Raji (cell line): ENCODE measurements around the gene VSIG10.

Experiments
- POLR2A ChIP-seq: IDR thresholded peaks from 2 replicates; pipeline ENCODE4 v1.6.1; 2011; ENCODE audit warnings: low read depth, low read length, control low read depth; ENCODE audit not compliant: insufficient read depth

VSIG10 gene

DNA sequence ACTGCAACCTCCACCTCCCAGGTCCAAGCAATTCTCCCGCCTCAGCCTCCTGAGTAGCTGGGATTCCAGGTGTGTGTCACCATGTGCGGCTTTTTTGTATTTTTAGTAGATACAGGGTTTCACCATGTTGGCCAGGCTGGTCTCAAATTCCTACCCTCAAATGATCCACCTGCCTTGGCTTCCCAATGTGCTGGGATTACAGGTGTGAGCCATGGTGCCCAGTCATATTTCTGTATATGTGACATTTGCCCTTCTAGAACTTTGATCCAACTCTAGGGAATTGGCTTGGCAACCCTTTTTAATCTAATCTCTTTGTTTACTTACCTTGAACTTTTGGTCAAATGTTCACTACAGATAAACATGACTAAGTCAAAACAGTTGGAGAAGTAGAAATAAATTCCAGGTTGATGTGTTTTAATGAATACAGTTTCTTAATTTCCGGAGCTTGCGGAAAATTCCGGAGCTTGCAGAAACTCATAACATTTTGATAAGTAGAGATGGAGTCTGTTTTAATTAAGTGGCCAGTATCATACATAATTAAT, 20.6 kb upstream of the VSIG10 start:
- TF ChIP-seq POLR2A, result no peak

DNA sequence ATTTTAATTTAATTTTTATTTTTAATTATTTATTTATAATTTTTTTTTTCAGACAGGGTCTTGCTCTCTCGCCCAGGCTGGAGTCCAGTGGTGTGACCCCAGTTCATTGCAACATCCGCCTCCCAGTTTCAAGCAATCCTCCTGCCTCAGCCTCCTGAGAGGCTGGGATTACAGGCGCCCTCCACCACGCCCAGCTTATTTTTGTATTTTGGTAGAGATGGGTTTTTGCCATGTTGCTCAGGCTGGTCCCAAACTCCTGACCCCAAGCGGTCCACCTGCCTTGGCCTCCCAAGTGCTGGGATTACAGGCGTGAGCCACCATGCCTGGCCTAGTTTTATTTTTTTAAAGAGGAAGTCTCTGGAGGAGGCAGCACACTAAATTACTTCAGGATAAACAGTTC, 18.5 kb upstream of the VSIG10 start:
- no peak for TF ChIP-seq POLR2A

DNA sequence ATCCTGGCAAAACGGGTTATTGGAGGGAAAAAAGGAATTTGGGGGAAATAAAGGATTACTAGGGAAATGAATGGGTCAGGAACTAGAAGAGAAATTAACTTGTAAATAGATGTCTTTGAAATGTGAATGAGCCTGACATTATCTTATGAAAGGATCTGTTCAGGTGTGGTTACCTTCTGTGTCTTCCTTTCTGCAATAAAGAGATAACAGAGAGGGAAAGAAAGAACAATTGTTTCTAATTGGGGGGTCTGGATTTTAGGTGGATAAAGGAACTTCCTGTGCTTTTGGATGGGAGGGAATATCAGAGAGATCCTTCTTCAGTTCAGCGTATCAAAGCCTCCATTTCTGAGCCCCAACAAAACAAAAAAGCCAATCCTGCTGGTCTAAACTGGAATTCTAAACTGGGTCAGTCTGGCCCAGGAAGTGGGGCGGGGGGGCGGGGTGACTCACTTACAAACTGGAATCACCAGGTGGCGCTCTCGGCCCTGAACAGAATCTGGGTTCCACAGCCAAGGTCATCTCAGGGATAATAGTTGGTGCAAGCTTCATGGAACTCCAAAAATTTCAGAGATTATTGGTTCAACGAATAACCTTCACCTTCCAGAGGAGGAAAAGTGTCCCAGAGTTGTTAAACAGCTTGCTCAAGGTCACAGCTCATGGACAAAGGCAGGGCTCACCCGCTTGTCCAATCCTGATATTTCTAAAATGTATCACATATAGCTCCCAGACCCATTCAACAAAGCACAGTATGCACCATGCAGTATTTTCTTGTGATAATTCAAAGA, 17.0 kb upstream of the VSIG10 start:
- no peak for TF ChIP-seq POLR2A

DNA sequence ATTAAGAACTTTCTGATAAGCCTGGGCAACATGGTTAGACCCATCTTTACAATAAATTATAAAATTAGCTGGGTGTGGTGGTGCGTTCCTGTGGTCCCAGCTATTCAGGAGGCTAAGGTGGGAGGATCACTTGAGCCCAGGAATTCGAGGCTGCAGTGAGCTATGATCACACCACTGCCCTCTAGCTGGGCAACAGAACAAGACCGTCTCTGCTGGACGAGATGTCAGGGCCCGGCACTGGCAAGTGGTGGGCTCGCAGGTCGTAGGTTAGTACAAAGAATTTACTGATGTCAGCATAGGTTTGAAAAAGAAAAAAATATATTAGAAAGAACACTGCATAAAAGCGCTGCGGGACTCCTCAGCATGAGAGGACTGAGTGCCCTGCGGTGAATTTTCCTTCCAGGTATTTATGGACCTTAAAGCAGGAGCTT, 15.7 kb upstream of the VSIG10 start:
- TF ChIP-seq POLR2A, result no peak

GRCh38 chr12:118109088-118109487, 5.3 kb upstream of the VSIG10 start:
- TF ChIP-seq POLR2A, result no peak

- TF ChIP-seq POLR2A, result no peak
These were observed 3.9 kb upstream of the VSIG10 start for GRCh38 chr12:118107694-118108093.

GRCh38 chr12:118107011-118107410, 3.2 kb upstream of the VSIG10 start:
- TF ChIP-seq POLR2A, result no peak

DNA sequence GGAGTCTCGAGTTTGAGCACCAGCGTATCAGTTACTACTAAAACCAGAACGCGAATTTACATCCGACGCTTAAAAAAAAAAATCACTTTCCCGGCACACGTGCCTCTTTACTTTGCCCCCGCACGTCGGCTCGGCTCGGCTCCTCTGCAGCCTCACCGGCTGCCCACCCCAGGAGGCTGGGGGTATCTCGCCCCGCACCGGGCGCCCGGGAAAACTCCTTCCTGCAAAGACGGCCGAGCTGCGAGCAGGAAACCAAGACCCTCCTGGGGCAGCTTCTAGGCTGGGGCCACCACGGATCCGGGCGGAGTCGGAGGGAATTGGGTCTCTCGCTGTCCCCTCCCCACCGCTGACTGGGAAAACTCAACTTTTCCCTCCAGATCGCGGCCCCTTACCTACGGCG, 610 bp downstream of the VSIG10 start:
- TF ChIP-seq POLR2A, result no peak

- no peak for TF ChIP-seq POLR2A
These were observed 1.2 kb downstream of the VSIG10 start for GRCh38 chr12:118102609-118103008.

DNA sequence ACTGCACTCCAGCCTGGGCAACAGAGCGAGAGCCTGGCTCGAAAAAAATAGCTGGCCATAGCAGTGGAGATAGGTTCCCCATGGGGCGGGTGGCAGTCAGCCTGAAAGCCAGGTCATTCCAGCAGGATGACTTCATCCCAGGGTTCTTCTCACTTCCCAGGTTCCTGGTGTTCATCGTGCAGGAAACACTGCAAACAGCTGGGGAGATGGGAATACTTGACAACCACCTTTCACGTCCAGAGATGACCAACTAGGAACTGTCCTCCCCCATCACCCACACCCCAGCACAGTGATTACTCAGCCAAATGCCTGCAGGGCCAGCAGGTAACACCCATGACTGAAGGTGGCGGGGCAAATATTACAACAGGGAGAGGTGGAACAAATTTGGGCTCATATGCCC, 1.7 kb downstream of the VSIG10 start:
- TF ChIP-seq POLR2A, result no peak

DNA sequence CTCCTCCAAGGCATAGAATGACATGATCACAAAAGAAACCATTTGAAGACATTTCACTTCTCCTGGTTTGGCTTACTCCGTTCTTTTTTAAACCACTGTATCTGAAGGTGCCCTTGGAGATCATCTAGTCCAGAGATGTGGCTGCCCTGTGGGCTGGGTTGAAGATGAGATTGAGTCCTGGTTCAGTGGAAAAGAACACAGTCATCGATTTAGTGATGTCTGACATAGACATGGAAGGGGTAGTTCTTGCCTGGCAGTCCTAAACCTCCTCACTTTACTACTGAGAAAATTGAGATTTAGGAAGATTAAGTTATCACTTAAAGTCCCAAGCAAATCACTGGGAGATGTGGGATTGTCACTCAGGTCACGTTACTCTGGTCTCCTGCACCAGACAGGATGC, 2.8 kb downstream of the VSIG10 start:
- no peak for TF ChIP-seq POLR2A

- no peak for TF ChIP-seq POLR2A
These were observed 4.7 kb downstream of the VSIG10 start for GRCh38 chr12:118098911-118099671.

- TF ChIP-seq POLR2A, result no peak
These were observed 5.4 kb downstream of the VSIG10 start for GRCh38 chr12:118098401-118098800.

GRCh38 chr12:118094039-118094438, 9.8 kb downstream of the VSIG10 start:
- no peak for TF ChIP-seq POLR2A

- TF ChIP-seq POLR2A, result no peak
These were observed 14.0 kb downstream of the VSIG10 start for GRCh38 chr12:118089782-118090181.

DNA sequence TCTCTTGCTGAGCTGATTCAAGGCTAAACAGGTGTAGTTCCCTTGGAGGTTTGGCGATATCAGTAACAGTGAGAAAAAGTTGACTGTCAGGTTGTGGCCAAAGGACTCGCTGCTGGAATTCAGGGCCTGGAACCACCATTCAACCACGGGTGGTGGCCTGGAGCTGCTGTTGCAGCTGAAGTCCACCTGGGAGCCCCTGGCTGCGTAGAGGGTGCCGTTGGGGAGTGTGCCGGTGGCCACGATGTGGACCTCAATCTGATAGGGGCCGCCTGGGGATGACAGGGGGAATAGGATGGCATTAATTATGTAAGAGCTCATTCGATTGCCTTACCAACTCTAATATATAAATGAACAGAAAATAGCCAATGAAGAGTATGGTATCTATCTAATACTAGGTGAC, 21.6 kb downstream of the VSIG10 start:
- TF ChIP-seq POLR2A, result no peak

DNA sequence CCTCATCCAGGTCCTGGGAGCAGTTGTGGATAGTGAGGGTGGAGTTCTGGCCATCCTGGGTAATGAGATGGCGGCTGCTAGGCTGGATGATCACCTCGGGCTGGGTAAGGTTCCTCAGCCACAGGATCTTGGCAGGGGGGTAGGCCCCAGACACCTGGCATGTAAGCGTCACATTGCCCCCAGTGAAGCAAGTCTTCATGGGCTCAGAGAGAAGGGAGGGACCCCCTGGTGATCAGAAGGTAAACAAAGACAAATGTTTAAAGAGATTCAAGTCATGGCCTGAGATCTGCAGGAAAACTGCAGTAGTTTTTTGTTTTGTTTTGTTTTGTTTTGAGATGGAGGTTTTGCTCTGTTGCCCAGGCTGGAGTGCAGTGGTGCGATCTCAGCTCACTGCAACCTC, 30.0 kb downstream of the VSIG10 start:
- TF ChIP-seq POLR2A, result no peak

GRCh38 chr12:118070650-118071049, 33.2 kb downstream of the VSIG10 start:
- TF ChIP-seq POLR2A, result no peak
